HepG2 (cell line): ENCODE results near the gene NOVA2. TPM values are rescaled to one million over a fixed set of nuclear protein-coding genes. Genes with fewer than 3 reads are reported as not detected.

ENCODE experiments used
- FIP1L1 ChIP-seq: fragments of 200-400 bp; formaldehyde crosslinking; IDR thresholded peaks from 2 replicates; pipeline ENCODE4 v1.6.1; 2018; ENCODE audit warnings: low read depth, mild to moderate bottlenecking, low read length, moderate library complexity, borderline replicate concordance; ENCODE audit not compliant: insufficient read depth
- FOXC1 ChIP-seq: sonication (generic); formaldehyde crosslinking; IDR thresholded peaks from 2 replicates; pipeline ENCODE4 v1.8.0; 2022; ENCODE audit warnings: mild to moderate bottlenecking, missing genetic modification reagents, borderline replicate concordance
- KAT7 ChIP-seq: IDR thresholded peaks from 2 replicates; pipeline ENCODE4 v1.6.1; 2018; ENCODE audit warnings: borderline replicate concordance, missing compliant biosample characterization
- KLF11 ChIP-seq: IDR thresholded peaks from 2 replicates; pipeline ENCODE4 v1.6.1; 2016; ENCODE audit warnings: missing compliant biosample characterization
- MAFF ChIP-seq: IDR thresholded peaks from 2 replicates; pipeline ENCODE4 v1.6.1; 2011; ENCODE audit warnings: low read depth, low read length, improper control_type of control experiment
- MTA1 ChIP-seq: sonication (generic); formaldehyde crosslinking; IDR thresholded peaks from 2 replicates; pipeline ENCODE4 v1.4.0; 2020; ENCODE audit warnings: missing genetic modification reagents, mild to moderate bottlenecking, borderline replicate concordance
- NFKB2 ChIP-seq: sonication (generic); formaldehyde crosslinking; IDR thresholded peaks from 2 replicates; pipeline ENCODE4 v1.4.0; 2020; ENCODE audit warnings: missing genetic modification reagents, borderline replicate concordance
- NR2F2 ChIP-seq: IDR thresholded peaks from 2 replicates; pipeline ENCODE4 v1.6.1; 2012; ENCODE audit warnings: low read depth, inconsistent platforms, borderline replicate concordance
- ONECUT2 ChIP-seq: sonication (generic); formaldehyde crosslinking; IDR thresholded peaks from 2 replicates; pipeline ENCODE4 v1.4.0; 2020; ENCODE audit warnings: missing genetic modification reagents
- RFX5 ChIP-seq: IDR thresholded peaks from 2 replicates; pipeline ENCODE4 v1.6.1; 2011; ENCODE audit warnings: low read depth, low read length, improper control_type of control experiment
- SMARCC2 ChIP-seq: fragments of 450-650 bp; IDR thresholded peaks from 2 replicates; pipeline ENCODE4 v1.6.1; 2017; ENCODE audit warnings: antibody characterized with exemption, mild to moderate bottlenecking
- SP4 ChIP-seq: sonication (generic); formaldehyde crosslinking; IDR thresholded peaks from 2 replicates; pipeline ENCODE4 v1.8.1; 2023; ENCODE audit warnings: mild to moderate bottlenecking, missing genetic modification reagents
- U2AF2 ChIP-seq: fragments of 200-400 bp; formaldehyde crosslinking; IDR thresholded peaks from 2 replicates; pipeline ENCODE4 v1.6.1; 2017; ENCODE audit warnings: low read depth, mild to moderate bottlenecking, low read length
- ZNF333 ChIP-seq: sonication (generic); formaldehyde crosslinking; IDR thresholded peaks from 2 replicates; pipeline ENCODE4 v1.4.0; 2020; ENCODE audit warnings: mild to moderate bottlenecking, missing genetic modification reagents, borderline replicate concordance
- ZNF567 ChIP-seq: sonication (generic); formaldehyde crosslinking; IDR thresholded peaks from 2 replicates; pipeline ENCODE4 v1.8.1; 2023; ENCODE audit warnings: mild to moderate bottlenecking, missing genetic modification reagents, borderline replicate concordance
- ZNF570 ChIP-seq: sonication (generic); formaldehyde crosslinking; IDR thresholded peaks from 2 replicates; pipeline ENCODE4 v1.4.0; 2020; ENCODE audit warnings: mild to moderate bottlenecking, missing genetic modification reagents, borderline replicate concordance
- polyA plus RNA-seq, 8 experiments: library from polyadenylated mRNA; depleted of rRNA in 3 of 8; stranded (reverse) in 7 of 8; unstranded in 1 of 8; fragments of >200 nt; fragmentation: Illumina TruSeq in 4 of 8; extraction: Trizol in 4 of 8; gene quantifications; 2 replicates each; pipeline versions ENCODE4 v1.2.1 to v1.2.3, GENCODE V29; 2011 to 2016; ENCODE audit warnings: low read depth in 4 of 8, missing spikeins in 1 of 8, mixed read lengths in 1 of 8; ENCODE audit not compliant: insufficient read depth in 1 of 8
- total RNA-seq, 5 experiments: library from RNA; depleted of rRNA; stranded (reverse); fragments of >200 nt; fragmentation: Illumina TruSeq; extraction: Trizol; gene quantifications; 2 replicates each; pipeline ENCODE4 v1.2.3, GENCODE V29; 2016; ENCODE audit warnings: low read depth in 1 of 5
- TF ChIP-seq, protein P1 (sequence below): sonication (generic); formaldehyde crosslinking; IDR thresholded peaks from 2 replicates; pipeline ENCODE4 v1.8.1; 2023; ENCODE audit warnings: mild to moderate bottlenecking, inconsistent platforms, moderate library complexity, missing genetic modification reagents, borderline replicate concordance
- TF ChIP-seq, protein P2 (sequence below): sonication (generic); formaldehyde crosslinking; IDR thresholded peaks from 2 replicates; pipeline ENCODE4 v1.5.0; 2020; ENCODE audit warnings: missing genetic modification reagents
- TF ChIP-seq, protein P3 (sequence below): sonication (generic); formaldehyde crosslinking; IDR thresholded peaks from 2 replicates; pipeline ENCODE4 v1.5.0; 2020; ENCODE audit warnings: missing genetic modification reagents, mild to moderate bottlenecking, borderline replicate concordance
- TF ChIP-seq, protein P4 (sequence below): sonication (generic); formaldehyde crosslinking; IDR thresholded peaks from 2 replicates; pipeline ENCODE4 v1.5.0; 2020; ENCODE audit warnings: missing genetic modification reagents, mild to moderate bottlenecking, borderline replicate concordance

The NOVA2 gene
- total and polyA plus RNA-seq, 2 of the 13 experiments (the other 11 are each of a cell fraction or from before 2014, with no cell fraction given), result not detected

DNA sequence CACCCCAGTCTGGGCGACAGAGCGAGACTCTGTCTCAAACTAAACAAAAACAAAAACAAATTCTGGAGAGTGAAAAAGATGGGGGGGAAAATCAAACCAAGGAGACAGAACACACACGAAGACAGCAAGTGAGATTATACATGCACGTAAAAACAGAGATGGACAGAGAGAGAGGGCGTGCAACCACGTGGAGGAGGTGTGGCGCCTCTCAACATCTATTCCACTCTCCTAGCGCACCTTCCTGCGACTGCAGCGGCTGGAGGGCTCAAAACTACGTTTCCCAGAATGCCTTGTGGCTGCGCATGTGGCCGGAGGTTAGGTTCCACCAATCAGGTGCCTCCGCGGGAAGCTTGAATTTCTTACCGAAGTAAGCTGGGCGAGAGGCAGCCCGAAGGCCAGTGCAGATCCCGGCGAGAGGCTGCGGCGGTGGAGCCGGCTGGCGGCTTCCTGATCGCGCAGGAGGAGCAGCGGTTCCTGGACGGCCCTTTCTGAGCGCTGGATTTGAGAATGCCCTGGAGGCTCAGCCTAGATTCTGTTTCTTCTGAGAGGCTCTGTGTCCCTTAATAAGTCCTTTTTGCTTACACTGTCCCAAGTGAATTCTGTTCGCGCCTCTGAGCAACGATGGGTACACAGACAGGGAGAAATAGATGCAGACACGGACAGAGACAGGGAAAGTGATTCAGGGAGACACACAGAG, 46.0 kb downstream of the NOVA2 start (continued):
- TF ChIP-seq, protein P1, sequence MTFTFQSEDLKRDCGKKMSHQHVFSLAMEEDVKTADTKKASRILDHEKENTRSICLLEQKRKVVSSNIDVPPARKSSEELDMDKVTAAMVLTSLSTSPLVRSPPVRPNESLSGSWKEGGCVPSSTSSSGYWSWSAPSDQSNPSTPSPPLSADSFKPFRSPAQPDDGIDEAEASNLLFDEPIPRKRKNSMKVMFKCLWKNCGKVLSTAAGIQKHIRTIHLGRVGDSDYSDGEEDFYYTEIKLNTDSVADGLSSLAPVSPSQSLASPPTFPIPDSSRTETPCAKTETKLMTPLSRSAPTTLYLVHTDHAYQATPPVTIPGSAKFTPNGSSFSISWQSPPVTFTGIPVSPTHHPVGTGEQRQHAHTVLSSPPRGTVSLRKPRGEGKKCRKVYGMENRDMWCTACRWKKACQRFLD, result no peak
- TF ChIP-seq KLF11 (CRISPR knock-in tag), result no peak
- peak; percentile 68 for TF ChIP-seq SP4 (CRISPR knock-in tag)
- no peak for TF ChIP-seq KAT7 (CRISPR knock-in tag)
- TF ChIP-seq ZNF570 (CRISPR knock-in tag), result no peak
- no peak for TF ChIP-seq FIP1L1
- TF ChIP-seq RFX5, result no peak
- TF ChIP-seq NR2F2, result no peak
- TF ChIP-seq MTA1, result no peak
- no peak for TF ChIP-seq ZNF333
- no peak for TF ChIP-seq MAFF
- TF ChIP-seq FOXC1, result peak; percentile 64; the same call in 1 of the 2 replicates
- TF ChIP-seq ZNF567 (CRISPR knock-in tag), result no peak
- no peak for TF ChIP-seq SMARCC2
- TF ChIP-seq, protein P2, sequence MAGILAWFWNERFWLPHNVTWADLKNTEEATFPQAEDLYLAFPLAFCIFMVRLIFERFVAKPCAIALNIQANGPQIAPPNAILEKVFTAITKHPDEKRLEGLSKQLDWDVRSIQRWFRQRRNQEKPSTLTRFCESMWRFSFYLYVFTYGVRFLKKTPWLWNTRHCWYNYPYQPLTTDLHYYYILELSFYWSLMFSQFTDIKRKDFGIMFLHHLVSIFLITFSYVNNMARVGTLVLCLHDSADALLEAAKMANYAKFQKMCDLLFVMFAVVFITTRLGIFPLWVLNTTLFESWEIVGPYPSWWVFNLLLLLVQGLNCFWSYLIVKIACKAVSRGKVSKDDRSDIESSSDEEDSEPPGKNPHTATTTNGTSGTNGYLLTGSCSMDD, result no peak
- TF ChIP-seq ONECUT2, result no peak
- TF ChIP-seq U2AF2, result no peak
- TF ChIP-seq, protein P3, sequence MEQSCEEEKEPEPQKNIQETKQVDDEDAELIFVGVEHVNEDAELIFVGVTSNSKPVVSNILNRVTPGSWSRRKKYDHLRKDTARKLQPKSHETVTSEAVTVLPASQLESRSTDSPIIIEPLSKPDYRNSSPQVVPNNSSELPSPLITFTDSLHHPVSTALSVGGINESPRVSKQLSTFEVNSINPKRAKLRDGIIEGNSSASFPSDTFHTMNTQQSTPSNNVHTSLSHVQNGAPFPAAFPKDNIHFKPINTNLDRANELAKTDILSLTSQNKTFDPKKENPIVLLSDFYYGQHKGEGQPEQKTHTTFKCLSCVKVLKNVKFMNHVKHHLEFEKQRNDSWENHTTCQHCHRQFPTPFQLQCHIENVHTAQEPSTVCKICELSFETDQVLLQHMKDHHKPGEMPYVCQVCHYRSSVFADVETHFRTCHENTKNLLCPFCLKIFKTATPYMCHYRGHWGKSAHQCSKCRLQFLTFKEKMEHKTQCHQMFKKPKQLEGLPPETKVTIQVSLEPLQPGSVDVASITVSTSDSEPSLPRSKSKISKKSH (CRISPR knock-in tag), result no peak
- no peak for TF ChIP-seq NFKB2 (CRISPR knock-in tag)
- TF ChIP-seq, protein P4, sequence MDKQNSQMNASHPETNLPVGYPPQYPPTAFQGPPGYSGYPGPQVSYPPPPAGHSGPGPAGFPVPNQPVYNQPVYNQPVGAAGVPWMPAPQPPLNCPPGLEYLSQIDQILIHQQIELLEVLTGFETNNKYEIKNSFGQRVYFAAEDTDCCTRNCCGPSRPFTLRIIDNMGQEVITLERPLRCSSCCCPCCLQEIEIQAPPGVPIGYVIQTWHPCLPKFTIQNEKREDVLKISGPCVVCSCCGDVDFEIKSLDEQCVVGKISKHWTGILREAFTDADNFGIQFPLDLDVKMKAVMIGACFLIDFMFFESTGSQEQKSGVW (CRISPR knock-in tag), result no peak
